CD4-positive, alpha-beta T cell treated with Interleukin-1 beta for 1 hour (primary cell): ENCODE data around the gene ZNF396.

Experiments
- DNase-seq, 2 donors: peaks; one replicate each; pipeline ENCODE4 v3.0.0-alpha.2; 2020 to 2022

ZNF396 gene

DNA sequence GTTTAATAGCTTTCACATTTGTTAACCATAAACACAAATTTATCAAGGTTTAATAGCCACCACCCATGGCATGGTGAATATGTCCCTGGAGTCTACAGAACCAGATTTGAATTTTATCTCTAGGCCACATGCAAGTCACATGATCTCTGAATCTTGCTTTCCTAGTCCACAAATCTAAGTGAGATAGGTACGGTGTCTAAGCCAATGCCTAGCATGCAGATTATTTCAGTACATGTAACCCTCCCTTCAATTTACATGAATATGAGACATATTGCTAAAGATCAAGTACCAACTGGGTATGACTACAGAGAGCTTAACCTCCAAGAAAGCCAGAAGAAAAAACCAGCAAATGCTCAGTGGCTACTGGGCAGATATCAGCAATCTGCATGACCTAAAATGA, 42.9 kb downstream of the ZNF396 start:
- no peak for DNase-seq

DNA sequence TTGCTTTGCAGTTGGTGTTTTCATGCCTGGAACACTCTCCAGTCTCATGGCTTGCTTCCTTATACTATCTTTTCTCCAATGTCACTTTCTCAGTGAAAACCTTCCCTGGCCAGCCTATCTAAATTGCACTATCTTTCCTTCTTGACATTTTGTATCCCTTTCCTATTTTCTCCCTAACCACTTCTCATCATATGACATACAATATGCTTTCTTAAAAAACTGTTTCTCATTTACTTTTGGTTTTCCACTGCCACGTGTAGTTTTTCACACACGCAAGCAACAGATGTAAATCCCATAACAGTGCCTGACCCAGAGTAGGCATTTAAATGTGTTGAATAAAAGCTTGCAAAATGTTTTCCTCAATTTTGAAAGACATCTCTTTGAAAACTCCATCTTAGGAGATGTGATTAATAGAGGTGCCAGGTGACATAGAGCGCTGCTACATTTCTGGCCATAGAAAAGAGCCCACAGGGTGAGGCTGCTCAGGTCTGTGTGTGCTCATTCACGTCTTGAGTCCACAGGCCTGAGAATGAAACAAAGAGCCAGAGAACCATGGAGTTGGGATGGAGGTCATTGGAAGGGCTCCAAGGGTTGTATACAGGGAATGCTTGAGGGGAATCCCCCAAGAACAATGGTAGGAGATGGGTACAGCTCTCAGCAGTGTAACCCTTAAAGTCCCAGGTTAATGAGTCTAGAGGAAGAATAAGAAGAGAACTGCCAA, 45.6 kb downstream of the ZNF396 start:
- no peak for DNase-seq

DNA sequence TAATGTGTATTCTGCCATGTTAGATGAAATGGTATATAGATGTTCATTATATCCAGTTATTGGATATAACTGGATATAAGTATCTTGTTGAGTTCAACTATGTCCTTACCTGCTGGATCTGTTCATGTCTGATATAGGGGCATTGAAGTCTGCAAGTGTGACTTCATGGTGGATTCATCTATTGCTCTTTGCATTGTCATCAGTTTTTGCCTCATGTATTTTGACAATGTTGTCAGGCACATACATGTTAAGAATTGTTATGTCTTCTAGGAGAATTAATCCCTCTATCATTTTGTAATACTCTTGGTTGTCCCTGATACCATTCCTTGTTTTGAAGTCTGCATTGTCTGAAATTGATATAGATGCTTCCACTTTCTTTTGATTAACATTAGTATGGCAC, 48.3 kb downstream of the ZNF396 start:
- no peak for DNase-seq

DNA sequence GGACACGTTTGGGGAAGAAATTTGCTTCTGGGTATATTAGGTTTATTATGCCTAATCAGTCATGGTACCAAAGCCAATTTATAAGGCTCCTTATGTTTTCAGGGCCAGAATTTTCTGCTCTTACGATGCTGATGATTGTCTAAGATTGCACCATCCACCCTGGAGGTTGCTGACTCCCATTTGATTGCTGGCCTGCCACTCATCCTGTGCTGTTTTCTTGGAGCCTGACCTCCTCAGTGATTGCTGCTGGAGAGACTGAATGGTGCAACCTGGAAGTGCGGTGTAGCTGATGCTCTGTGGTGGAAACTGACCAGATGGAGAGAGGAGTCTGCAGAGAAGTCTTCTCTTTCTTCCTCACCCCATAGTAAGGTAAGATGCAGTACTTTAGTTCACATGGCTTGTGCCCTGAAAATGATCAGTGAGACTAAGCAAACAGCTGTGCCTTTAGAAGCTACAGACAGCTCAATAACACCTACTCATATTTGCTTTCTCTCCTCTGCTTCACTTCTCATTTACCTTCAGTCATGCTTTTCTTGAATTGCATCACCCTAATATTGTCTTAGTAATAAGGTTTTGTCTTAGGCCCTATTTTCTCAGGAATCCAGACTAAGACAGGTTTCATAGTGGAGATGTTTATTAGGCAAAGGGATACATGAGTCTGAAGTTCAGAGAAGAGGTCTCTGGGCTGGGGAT, 50.3 kb downstream of the ZNF396 start:
- no peak for DNase-seq

DNA sequence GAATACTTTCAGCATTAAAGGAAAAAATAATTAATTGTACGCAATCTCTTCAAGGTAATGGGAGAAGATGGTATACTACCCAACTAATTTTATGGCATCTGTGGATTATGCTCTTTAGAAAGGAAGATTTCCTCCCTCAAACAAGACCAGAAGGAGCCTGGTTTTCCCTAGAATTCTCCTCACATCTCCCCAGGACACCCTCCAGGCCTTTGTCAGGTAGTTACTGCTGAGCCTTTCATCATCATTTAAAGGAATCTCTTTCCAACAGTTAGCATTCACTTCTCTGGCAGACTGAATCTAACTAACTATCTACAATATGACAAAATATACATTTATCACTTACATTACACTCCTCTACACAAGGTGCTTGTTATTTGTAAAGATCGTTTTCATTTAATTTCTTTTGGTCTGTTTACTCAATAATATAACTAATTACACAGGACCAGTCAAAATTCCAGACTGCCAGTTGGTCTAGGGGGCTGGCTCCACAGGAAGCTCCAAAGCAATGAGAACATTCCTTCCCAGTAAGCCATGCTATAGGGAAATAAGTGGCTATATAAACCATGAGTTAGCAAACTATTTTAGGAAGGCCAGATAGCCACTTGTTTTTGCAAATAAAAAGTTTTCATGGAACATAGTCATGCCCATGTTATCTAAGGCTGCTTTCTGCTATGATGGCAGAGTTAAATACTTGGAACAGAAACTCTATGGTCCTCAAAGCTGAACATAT, 52.0 kb downstream of the ZNF396 start:
- no peak for DNase-seq

DNA sequence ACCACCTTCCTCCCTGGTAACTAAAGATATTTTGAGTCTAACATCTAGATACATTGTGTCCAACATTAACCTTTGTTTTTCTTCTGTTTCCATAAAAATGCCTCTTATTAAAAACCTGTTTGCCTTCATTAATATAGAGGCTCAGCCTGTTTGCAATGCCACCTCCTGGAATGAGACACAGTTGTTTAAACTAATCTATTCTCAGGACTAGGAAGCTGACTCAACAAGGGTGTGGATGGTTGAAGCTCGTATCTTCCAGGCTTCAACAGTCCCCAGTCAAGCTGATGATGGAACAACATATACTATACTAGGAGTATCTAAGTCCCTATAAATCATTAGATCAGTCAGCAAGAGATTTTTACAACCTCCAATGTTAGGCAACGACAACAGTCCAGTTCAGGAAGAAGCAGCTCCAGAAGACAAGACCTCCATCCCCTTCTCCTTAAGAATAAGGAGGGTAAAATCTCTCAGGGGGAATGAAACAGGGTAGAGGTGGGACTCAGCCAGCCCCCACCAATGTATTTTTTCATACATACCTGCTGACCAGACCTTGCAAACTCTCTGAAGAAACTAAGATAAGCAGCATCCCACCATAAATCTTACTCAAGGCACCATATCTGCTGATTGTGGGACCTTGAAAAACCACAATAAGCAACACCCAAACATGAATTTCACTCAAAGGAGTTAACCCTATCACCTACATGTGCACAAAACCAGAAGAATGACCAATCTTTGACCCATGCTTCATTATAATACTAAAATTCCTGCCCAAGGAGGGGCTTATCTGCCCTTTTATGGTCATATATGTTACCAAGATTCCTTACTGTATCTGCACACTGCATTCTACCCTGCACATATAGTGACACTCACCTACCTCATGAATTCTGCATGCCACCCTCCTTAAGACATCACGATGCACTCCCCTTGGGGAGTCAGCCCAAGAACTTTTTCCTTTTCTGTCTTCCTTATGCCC, 54.4 kb downstream of the ZNF396 start:
- DNase-seq: no peak
